A673 (cell line): Measurements from ENCODE around the gene NUP35. TPM values are rescaled to one million over a fixed set of nuclear protein-coding genes. Genes with fewer than 3 reads are reported as not detected.

ENCODE experiments used
- BruUV-seq: library from RNA; stranded (reverse); fragments of 400-500 nt; replicated peaks from 2 replicates; lab custom pipeline; 2021; lab: Mats Ljungman, UMichigan
- CTCF ChIA-PET: fragments of 300-600 bp; sonication (Branson Sonifier 250); formaldehyde crosslinking; loops from one replicate; lab custom pipeline; 2022; ENCODE audit warnings: antibody characterized with exemption; lab: Charles Lee
- POLR2A ChIA-PET: fragments of 300-600 bp; sonication (Branson Sonifier 250); formaldehyde crosslinking; loops from one replicate; lab custom pipeline; 2022; ENCODE audit warnings: antibody characterized with exemption; ENCODE audit not compliant: low non-redundant PET; lab: Charles Lee
- DNase-seq: peaks from one replicate; pipeline ENCODE4 v3.0.0-alpha.2; 2015; ENCODE audit warnings: low spot score
- H3K27ac ChIP-seq: fragments of 200-600 bp; sonication (generic); 2 replicates; pipeline ENCODE4 v1.5.1; 2016; ENCODE audit warnings: mixed run types, low read depth, mild to moderate bottlenecking, mixed read lengths, antibody characterized with exemption, low read length; ENCODE audit not compliant: poor library complexity, severe bottlenecking
- H3K27me3 ChIP-seq: fragments of 200-600 bp; sonication (generic); replicated peaks from 2 replicates; pipeline ENCODE4 v1.6.1; 2017; ENCODE audit warnings: mixed run types, low read depth, mild to moderate bottlenecking, mixed read lengths, antibody characterized with exemption, low read length; ENCODE audit not compliant: insufficient read depth, poor library complexity
- H3K36me3 ChIP-seq: fragments of 200-600 bp; sonication (generic); 2 replicates; pipeline ENCODE4 v1.6.1; 2016; ENCODE audit warnings: mixed run types, mild to moderate bottlenecking, mixed read lengths, antibody characterized with exemption, low read length; ENCODE audit not compliant: insufficient read depth, poor library complexity, severe bottlenecking
- H3K4me1 ChIP-seq: fragments of 200-600 bp; sonication (generic); 2 replicates; pipeline ENCODE4 v1.6.1; 2017; ENCODE audit warnings: mixed run types, mild to moderate bottlenecking, mixed read lengths, antibody characterized with exemption, low read length; ENCODE audit not compliant: insufficient read depth, poor library complexity, severe bottlenecking
- H3K4me3 ChIP-seq: fragments of 200-600 bp; sonication (generic); 2 replicates; pipeline ENCODE4 v1.5.1; 2016; ENCODE audit warnings: low read depth, mixed run types, mild to moderate bottlenecking, mixed read lengths, low read length; ENCODE audit not compliant: poor library complexity, severe bottlenecking
- H3K9me3 ChIP-seq: fragments of 200-600 bp; sonication (generic); 2 replicates; pipeline ENCODE4 v1.6.1; 2016; ENCODE audit warnings: mixed run types, low read depth, mild to moderate bottlenecking, mixed read lengths, antibody characterized with exemption, low read length; ENCODE audit not compliant: poor library complexity, severe bottlenecking
- CTCF ChIP-seq: fragments of 300-800, 200-600 bp; sonication (generic); conservative IDR thresholded peaks from 2 replicates; pipeline ENCODE4 v1.5.1; 2017; ENCODE audit warnings: low read depth, mild to moderate bottlenecking, antibody characterized with exemption, low read length, moderate library complexity, mixed read lengths
- EZH2 ChIP-seq: fragments of 200-600 bp; sonication (generic); IDR thresholded peaks from 2 replicates; pipeline ENCODE4 v1.6.1; 2017; ENCODE audit warnings: borderline replicate concordance, low read depth, mild to moderate bottlenecking, mixed read lengths, antibody characterized with exemption, low read length; ENCODE audit not compliant: poor library complexity, severe bottlenecking
- intact Hi-C: fragments of 100-400 bp; cut with micrococcal nuclease; formaldehyde crosslinking; loops from one replicate; pipeline ENCODE4 v1.10.0; 2022; ENCODE audit not compliant: unreplicated experiment
- total RNA-seq: library from RNA; stranded (reverse); gene quantifications from 2 replicates; pipeline ENCODE4 v1.2.3, GENCODE V29; 2021

The NUP35 gene
- total RNA-seq, 1 experiment from 2014 or later = 62.0 TPM

GRCh38 chr2:183186766-183187165 lies 62.5 kb downstream of the NUP35 start:
- DNase-seq = no peak
- H3K27me3 ChIP-seq = no peaks in the 10 kb centered on the region
- peaks cover 42% of the 10 kb centered on the region for H3K36me3 ChIP-seq
- no peaks in the 10 kb centered on the region for H3K4me1 ChIP-seq
- no peak overlapping the region for H3K4me3 ChIP-seq
- no peak for TF ChIP-seq CTCF
- TF ChIP-seq EZH2 = no peak
- intact Hi-C loops = no loop called here
- ChIA-PET POLR2A (no interaction called here), CTCF (no interaction called here)
- H3K9me3 ChIP-seq = peaks cover 19% of the 10 kb centered on the region
- no TSS peak for BruUV-seq
- H3K27ac ChIP-seq = no peak overlapping the region

DNA sequence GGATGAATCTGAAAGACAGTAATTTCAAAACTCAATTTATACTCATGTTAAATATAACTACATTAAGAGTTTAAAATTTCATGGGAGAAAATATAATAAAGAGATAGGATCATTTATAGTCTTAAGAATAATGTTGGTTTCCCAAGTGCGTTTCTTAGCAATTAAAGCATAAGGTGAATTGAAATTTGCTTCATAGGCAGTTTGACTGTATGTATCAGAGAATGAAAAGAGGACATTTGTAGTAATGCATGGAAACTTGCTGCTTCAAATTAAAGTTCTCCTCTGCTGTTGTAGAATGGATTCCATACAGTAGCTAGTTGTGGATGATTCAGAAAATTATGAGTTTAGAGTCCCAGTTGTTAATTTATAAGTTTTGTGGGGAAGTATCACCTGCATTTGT lies 68.1 kb downstream of the NUP35 start:
- Histone ChIP-seq H3K27ac (no peak overlapping the region), H3K4me3 (no peak overlapping the region), H3K4me1 (no peaks in the 10 kb centered on the region), H3K36me3 (peaks cover 3% of the 10 kb centered on the region), H3K27me3 (no peaks in the 10 kb centered on the region), H3K9me3 (no peaks in the 10 kb centered on the region)
- CTCF ChIA-PET = no interaction called here
- no peak for DNase-seq
- no TSS peak for BruUV-seq
- intact Hi-C loops = no loop called here
- POLR2A ChIA-PET = no interaction called here
- TF ChIP-seq EZH2 (no peak), CTCF (no peak)

DNA sequence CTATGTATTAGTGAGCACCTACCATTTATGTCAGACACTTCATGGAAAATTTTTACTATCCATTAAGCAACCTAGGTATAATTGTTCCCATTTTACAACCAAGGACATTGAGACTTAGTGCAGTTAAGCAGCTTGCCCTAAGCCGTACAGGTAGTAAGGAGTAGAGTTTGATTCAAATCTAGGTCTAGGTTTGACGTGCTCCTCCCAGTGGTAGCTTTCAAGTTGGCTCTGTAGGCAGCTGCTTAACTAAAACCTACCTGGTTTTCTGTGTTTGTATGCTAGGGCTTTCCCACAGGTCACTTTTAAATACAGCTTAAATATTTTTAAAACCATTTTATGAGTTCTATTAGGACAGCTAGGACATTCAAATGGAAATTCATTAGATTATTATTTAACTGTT lies 69.7 kb downstream of the NUP35 start:
- no peaks in the 10 kb centered on the region for H3K9me3 ChIP-seq
- no peak for DNase-seq
- no TSS peak for BruUV-seq
- ChIA-PET CTCF (no interaction called here), POLR2A (no interaction called here)
- TF ChIP-seq EZH2 (no peak), CTCF (no peak)
- H3K27me3 ChIP-seq = no peaks in the 10 kb centered on the region
- intact Hi-C loops = no loop called here
- no peaks in the 10 kb centered on the region for H3K4me1 ChIP-seq
- H3K4me3 ChIP-seq = no peak overlapping the region
- H3K27ac ChIP-seq = no peak overlapping the region
- peaks cover 6% of the 10 kb centered on the region for H3K36me3 ChIP-seq
